ENCODE measurements around the gene TELO2.

TELO2 gene

DNA sequence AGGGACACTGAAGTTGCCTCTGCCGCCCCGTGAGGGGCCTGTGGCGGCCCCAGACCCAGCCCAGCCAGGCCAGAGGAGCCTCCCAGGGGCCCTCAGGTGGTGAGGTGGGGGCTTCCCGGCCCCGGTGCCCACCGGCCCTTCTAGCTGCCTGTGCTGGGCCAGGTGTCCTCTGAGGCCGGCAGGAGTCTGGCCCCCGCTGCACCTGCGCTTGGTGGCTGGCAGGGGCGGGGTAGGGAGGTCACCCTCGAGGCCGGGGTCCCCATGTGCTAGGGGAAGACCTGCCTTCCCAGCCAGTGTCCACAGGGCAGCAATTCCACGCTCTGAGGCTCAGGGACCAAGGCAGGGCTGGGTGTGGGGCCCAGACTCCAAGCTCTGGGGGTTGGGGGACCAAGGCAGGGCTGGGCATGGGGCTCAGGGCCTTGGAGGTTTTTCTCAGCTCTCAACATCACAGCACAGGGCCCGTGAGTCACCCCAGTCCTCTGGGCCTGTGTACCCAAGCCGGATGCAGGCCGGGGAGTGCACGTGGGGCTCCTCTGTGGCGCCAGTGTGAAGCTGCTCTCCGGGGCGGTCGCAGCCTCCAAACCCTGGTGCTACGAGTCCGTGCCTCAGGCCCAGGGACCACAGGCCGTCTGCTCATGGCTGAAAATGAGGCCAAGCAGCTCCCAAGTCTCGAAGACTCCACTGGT is 47.5 kb upstream of the TELO2 start:
- Histone ChIP-seq H3K36me3 (ENCODE audit: control insufficient read depth in 2 of 2, insufficient read depth in 1 of 2, low read length in 2 of 2) (peaks cover 0 to 30% of the 10 kb centered on the region in 2 experiments; a peak in 1 of 3 replicates), H3K9me3 (ENCODE audit: control insufficient read depth, insufficient read depth, low read depth, low read length) (no peaks in the 10 kb centered on the region), H3K4me1 (ENCODE audit: control insufficient read depth, insufficient read depth, low read length) (no peaks in the 10 kb centered on the region), H3K27ac (ENCODE audit: extremely low read depth, low read depth, low read length) (no peak overlapping the region), H3K4me3 (ENCODE audit: low read depth, low read length) (no peak overlapping the region)
- ChIA-PET POLR2A (no interaction called here), CTCF (no interaction called here)
- TF ChIP-seq EGR2 (tag by site-specific recombination; IDR thresholded peaks at IDR 0.05; ENCODE audit: low read depth) (no peak), GLIS1 (tag by site-specific recombination; IDR thresholded peaks at IDR 0.05) (0 out of 2 replicates have a peak, but pooled peaks have one; percentile 0)

DNA sequence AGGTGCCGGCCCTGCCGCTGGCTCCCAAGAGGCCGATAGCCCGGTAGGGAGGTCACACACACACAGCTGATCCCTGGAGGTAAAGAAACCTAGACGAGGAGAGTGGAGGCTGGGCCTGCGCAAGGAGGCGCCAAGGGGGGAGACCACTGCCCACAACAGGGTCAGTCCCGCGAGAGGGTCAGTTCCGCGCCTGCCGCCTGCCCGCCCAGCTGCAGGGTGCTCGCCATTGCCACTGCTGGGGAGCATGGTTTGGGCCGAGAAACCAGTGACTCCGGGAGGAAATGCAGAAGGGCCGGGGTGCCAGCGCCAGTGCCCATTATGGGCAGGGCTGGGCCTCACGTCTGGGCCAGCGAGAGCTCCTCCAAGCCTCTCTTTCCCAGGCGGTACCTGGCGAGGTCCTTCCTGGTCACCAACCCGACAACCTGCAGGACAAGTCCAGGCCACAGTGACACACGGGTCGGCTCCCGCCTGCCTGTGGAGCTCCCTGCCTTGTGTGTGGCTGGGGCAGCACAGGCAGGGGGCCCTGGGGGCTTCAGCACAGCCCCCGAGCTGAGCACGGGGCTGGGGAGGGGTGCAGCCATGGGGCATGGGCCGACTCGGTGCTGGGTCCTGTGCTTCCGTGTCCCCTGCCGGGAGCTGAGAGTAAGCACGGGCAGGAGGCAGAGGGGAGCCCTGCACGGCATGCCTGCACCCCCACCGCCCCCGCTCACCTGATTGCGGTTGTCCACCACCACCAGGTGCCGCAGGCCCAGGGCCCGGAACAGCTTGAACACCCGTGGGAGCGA is 46.7 kb upstream of the TELO2 start:
- TF ChIP-seq, protein P1, sequence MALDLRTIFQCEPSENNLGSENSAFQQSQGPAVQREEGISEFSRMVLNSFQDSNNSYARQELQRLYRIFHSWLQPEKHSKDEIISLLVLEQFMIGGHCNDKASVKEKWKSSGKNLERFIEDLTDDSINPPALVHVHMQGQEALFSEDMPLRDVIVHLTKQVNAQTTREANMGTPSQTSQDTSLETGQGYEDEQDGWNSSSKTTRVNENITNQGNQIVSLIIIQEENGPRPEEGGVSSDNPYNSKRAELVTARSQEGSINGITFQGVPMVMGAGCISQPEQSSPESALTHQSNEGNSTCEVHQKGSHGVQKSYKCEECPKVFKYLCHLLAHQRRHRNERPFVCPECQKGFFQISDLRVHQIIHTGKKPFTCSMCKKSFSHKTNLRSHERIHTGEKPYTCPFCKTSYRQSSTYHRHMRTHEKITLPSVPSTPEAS (tag by site-specific recombination; IDR thresholded peaks at IDR 0.05): no peak
- TF ChIP-seq, protein P2, sequence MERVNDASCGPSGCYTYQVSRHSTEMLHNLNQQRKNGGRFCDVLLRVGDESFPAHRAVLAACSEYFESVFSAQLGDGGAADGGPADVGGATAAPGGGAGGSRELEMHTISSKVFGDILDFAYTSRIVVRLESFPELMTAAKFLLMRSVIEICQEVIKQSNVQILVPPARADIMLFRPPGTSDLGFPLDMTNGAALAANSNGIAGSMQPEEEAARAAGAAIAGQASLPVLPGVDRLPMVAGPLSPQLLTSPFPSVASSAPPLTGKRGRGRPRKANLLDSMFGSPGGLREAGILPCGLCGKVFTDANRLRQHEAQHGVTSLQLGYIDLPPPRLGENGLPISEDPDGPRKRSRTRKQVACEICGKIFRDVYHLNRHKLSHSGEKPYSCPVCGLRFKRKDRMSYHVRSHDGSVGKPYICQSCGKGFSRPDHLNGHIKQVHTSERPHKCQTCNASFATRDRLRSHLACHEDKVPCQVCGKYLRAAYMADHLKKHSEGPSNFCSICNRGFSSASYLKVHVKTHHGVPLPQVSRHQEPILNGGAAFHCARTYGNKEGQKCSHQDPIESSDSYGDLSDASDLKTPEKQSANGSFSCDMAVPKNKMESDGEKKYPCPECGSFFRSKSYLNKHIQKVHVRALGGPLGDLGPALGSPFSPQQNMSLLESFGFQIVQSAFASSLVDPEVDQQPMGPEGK (tag by site-specific recombination; IDR thresholded peaks at IDR 0.05): 0 out of 2 replicates have a peak, but pooled peaks have one; percentile 23
- 0 out of 2 replicates have a peak, but pooled peaks have one; percentile 12 for TF ChIP-seq ZNF10 (tag by site-specific recombination; IDR thresholded peaks at IDR 0.05)
- Histone ChIP-seq H3K4me1 (ENCODE audit: control insufficient read depth, insufficient read depth, low read length) (no peaks in the 10 kb centered on the region), H3K4me3 (ENCODE audit: low read depth, low read length) (no peak overlapping the region), H3K27ac (ENCODE audit: extremely low read depth, low read depth, low read length) (no peak overlapping the region), H3K36me3 (ENCODE audit: control insufficient read depth in 2 of 2, insufficient read depth in 1 of 2, low read length in 2 of 2) (peaks cover 0 to 38% of the 10 kb centered on the region in 2 experiments; a peak in 1 of 3 replicates), H3K9me3 (ENCODE audit: control insufficient read depth, insufficient read depth, low read depth, low read length) (no peaks in the 10 kb centered on the region)
- CTCF ChIA-PET: no interaction called here
- POLR2A ChIA-PET: interaction anchor here (0.6 to 1.4 kb wide), 2 partner anchors 8 to 26 kb away, joined by 3 to 7 read pairs; no protein-coding TSS in a partner anchor

DNA sequence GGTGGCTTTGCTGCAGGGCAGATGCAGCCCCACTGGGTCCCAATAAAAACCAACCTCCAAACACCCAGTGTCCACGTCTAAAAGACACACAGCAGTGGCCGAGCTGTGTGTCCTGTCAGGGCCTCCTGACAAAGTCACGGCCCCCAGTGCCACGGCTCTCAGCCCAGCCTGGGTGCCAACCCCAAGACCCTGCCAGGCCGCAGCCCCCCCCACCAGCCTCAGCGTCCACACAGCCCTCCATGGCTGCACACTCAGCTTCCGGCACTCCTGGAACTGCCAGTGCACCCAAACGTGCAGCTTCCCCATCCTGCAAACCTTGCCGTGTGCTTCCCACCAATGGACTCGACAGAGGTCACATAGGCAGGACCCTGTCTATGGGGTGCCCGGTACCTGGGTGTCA is 45.2 kb upstream of the TELO2 start:
- Histone ChIP-seq H3K4me1 (ENCODE audit: control insufficient read depth, insufficient read depth, low read length) (no peaks in the 10 kb centered on the region), H3K27ac (ENCODE audit: extremely low read depth, low read depth, low read length) (no peak overlapping the region), H3K9me3 (ENCODE audit: control insufficient read depth, insufficient read depth, low read depth, low read length) (no peaks in the 10 kb centered on the region), H3K4me3 (ENCODE audit: low read depth, low read length) (no peak overlapping the region), H3K36me3 (ENCODE audit: control insufficient read depth in 2 of 2, insufficient read depth in 1 of 2, low read length in 2 of 2) (peaks cover 0 to 51% of the 10 kb centered on the region in 2 experiments; a peak in 1 of 3 replicates)
- ChIA-PET POLR2A (interaction anchor here (1.4 kb wide), 1 partner anchor 9 kb away, joined by 3 read pairs; no protein-coding TSS in a partner anchor), CTCF (no interaction called here)
- TF ChIP-seq GLI2 (tag by site-specific recombination; IDR thresholded peaks at IDR 0.05; ENCODE audit: borderline replicate concordance, low read depth): no peak
- TF ChIP-seq ZNF404 (tag by site-specific recombination; IDR thresholded peaks at IDR 0.05): no peak

DNA sequence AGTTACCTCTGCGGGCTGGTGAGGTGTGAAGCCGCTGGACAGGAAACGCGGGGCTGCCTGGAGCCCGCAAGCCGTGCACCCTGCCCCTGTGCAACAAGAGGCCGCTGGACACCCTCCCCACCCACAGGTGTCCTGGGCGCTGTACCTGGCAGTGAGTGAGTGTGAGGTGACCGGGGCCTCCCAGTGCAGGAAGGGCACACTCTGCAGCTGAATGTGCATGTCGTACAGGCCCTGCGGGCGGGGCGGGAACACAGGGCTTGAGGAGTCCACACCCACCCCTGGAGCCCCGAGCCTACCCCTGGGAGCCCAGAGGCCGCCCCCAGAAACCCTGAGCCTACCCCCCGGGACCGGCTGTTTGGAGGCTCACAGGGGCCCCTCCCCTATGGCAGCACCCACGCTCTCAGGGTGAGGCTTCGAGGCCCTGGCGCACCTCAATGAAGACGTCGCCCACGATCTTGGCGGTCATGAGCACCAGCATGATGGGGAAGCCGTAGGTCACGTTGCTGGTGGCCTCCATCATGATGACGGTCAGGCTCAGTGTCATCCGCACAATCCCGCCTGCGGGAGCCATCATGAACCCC is 44.5 kb upstream of the TELO2 start:
- Histone ChIP-seq H3K27ac (ENCODE audit: extremely low read depth, low read depth, low read length) (no peak overlapping the region), H3K9me3 (ENCODE audit: control insufficient read depth, insufficient read depth, low read depth, low read length) (no peaks in the 10 kb centered on the region), H3K4me1 (ENCODE audit: control insufficient read depth, insufficient read depth, low read length) (no peaks in the 10 kb centered on the region), H3K4me3 (ENCODE audit: low read depth, low read length) (no peak overlapping the region), H3K36me3 (ENCODE audit: control insufficient read depth in 2 of 2, insufficient read depth in 1 of 2, low read length in 2 of 2) (peaks cover 0 to 57% of the 10 kb centered on the region in 2 experiments; a peak in 1 of 3 replicates)
- CTCF ChIA-PET: no interaction called here
- POLR2A ChIA-PET: no interaction called here
- TF ChIP-seq ZIC2 (tag by site-specific recombination; IDR thresholded peaks at IDR 0.05) (no peak), MYNN (tag by site-specific recombination; IDR thresholded peaks at IDR 0.05; ENCODE audit: borderline replicate concordance) (no peak), ZNF121 (tag by site-specific recombination; IDR thresholded peaks at IDR 0.05) (no peak), ZNF529 (tag by site-specific recombination; IDR thresholded peaks at IDR 0.05; ENCODE audit: insufficient replicate concordance) (no peak), ZNF354C (tag by site-specific recombination; IDR thresholded peaks at IDR 0.05; ENCODE audit: borderline replicate concordance, low read depth) (no peak), ZNF560 (tag by site-specific recombination; IDR thresholded peaks at IDR 0.05; ENCODE audit: borderline replicate concordance) (no peak)
- TF ChIP-seq, protein P3, sequence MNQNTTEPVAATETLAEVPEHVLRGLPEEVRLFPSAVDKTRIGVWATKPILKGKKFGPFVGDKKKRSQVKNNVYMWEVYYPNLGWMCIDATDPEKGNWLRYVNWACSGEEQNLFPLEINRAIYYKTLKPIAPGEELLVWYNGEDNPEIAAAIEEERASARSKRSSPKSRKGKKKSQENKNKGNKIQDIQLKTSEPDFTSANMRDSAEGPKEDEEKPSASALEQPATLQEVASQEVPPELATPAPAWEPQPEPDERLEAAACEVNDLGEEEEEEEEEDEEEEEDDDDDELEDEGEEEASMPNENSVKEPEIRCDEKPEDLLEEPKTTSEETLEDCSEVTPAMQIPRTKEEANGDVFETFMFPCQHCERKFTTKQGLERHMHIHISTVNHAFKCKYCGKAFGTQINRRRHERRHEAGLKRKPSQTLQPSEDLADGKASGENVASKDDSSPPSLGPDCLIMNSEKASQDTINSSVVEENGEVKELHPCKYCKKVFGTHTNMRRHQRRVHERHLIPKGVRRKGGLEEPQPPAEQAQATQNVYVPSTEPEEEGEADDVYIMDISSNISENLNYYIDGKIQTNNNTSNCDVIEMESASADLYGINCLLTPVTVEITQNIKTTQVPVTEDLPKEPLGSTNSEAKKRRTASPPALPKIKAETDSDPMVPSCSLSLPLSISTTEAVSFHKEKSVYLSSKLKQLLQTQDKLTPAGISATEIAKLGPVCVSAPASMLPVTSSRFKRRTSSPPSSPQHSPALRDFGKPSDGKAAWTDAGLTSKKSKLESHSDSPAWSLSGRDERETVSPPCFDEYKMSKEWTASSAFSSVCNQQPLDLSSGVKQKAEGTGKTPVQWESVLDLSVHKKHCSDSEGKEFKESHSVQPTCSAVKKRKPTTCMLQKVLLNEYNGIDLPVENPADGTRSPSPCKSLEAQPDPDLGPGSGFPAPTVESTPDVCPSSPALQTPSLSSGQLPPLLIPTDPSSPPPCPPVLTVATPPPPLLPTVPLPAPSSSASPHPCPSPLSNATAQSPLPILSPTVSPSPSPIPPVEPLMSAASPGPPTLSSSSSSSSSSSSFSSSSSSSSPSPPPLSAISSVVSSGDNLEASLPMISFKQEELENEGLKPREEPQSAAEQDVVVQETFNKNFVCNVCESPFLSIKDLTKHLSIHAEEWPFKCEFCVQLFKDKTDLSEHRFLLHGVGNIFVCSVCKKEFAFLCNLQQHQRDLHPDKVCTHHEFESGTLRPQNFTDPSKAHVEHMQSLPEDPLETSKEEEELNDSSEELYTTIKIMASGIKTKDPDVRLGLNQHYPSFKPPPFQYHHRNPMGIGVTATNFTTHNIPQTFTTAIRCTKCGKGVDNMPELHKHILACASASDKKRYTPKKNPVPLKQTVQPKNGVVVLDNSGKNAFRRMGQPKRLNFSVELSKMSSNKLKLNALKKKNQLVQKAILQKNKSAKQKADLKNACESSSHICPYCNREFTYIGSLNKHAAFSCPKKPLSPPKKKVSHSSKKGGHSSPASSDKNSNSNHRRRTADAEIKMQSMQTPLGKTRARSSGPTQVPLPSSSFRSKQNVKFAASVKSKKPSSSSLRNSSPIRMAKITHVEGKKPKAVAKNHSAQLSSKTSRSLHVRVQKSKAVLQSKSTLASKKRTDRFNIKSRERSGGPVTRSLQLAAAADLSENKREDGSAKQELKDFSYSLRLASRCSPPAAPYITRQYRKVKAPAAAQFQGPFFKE (tag by site-specific recombination; IDR thresholded peaks at IDR 0.05; ENCODE audit: borderline replicate concordance): no peak
